GM12872 (cell line): ENCODE measurements around the gene PXMP4.

Experiments
- CTCF ChIP-seq: IDR thresholded peaks from 3 replicates; pipeline ENCODE4 v1.5.1; 2011; ENCODE audit warnings: low read depth, mild to moderate bottlenecking, low read length, moderate library complexity; ENCODE audit not compliant: insufficient read depth

Gene PXMP4

GRCh38 chr20:33667245-33667675 lies 52.9 kb downstream of the PXMP4 start:
- no peak for TF ChIP-seq CTCF

- peak; percentile 23; the same call in 1 of the 3 replicates for TF ChIP-seq CTCF
Measured at GRCh38 chr20:33666293-33667244, 53.5 kb downstream of the PXMP4 start, which contains the start of gene ACTL10. ACTL10 (plus strand) TSS chr20:33666943; CDS start chr20:33667498, 555 bp downstream.

GRCh38 chr20:33664762-33665144 lies 55.4 kb downstream of the PXMP4 start:
- TF ChIP-seq CTCF: no peak

GRCh38 chr20:33664085-33664761 lies 55.9 kb downstream of the PXMP4 start:
- TF ChIP-seq CTCF: no peak

GRCh38 chr20:33663161-33664084 lies 56.7 kb downstream of the PXMP4 start:
- TF ChIP-seq CTCF: no peak

- TF ChIP-seq CTCF: no peak
Measured at GRCh38 chr20:33662172-33662571, 57.9 kb downstream of the PXMP4 start, which contains the start of gene C20orf144. C20orf144 (plus strand) TSS chr20:33662327; CDS start chr20:33662346, 19 bp downstream.
